Keratinocyte (primary cell): ENCODE data around the gene SAMD13. TPM values are rescaled to one million over a fixed set of nuclear protein-coding genes. Genes with fewer than 3 reads are reported as not detected.

Source experiments
- DNase-seq: peaks from one replicate; pipeline ENCODE4 v3.0.0-alpha.2; 2011; ENCODE audit warnings: low read depth, missing footprints, low spot score
- FAIRE-seq: peaks from 2 replicates; lab custom pipeline; 2011; peaks lifted over from hg19 to GRCh38; lab: Jason Lieb, UNC
- H2AFZ ChIP-seq: 2 replicates; pipeline ENCODE4 v1.6.0; 2012; ENCODE audit warnings: low read length, control low read depth, inconsistent platforms; ENCODE audit not compliant: control insufficient read depth
- H3K27ac ChIP-seq: 2 replicates; pipeline ENCODE4 v1.5.1; 2011; ENCODE audit warnings: low read length; ENCODE audit not compliant: control insufficient read depth, insufficient read depth
- H3K27me3 ChIP-seq: 3 replicates; pipeline ENCODE4 v1.6.0; 2011; ENCODE audit warnings: low read length; ENCODE audit not compliant: control insufficient read depth, insufficient read depth; ENCODE audit errors: extremely low read depth
- H3K36me3 ChIP-seq, 2 experiments: 2 replicates in 1 of 2; 3 replicates in 1 of 2; pipeline ENCODE4 v1.5.1; 2011; ENCODE audit warnings: low read length in 2 of 2, mild to moderate bottlenecking in 1 of 2; ENCODE audit not compliant: control insufficient read depth in 2 of 2, insufficient read depth in 2 of 2; ENCODE audit errors: extremely low read depth in 1 of 2
- H3K4me1 ChIP-seq: 3 replicates; pipeline ENCODE4 v1.5.1; 2011; ENCODE audit warnings: low read length; ENCODE audit not compliant: control insufficient read depth, insufficient read depth; ENCODE audit errors: extremely low read depth
- H3K4me2 ChIP-seq: 3 replicates; pipeline ENCODE4 v1.6.0; 2011; ENCODE audit warnings: low read depth, low read length; ENCODE audit not compliant: control insufficient read depth, insufficient read depth; ENCODE audit errors: extremely low read depth
- H3K4me3 ChIP-seq, 3 experiments: fragments of 200-600 bp in 1 of 3; sonication (generic) in 1 of 3; 2 replicates in 2 of 3; 3 replicates in 1 of 3; pipeline ENCODE4 v1.5.1; 2011 to 2016; ENCODE audit warnings: low read length in 3 of 3, mild to moderate bottlenecking in 3 of 3, control low read depth in 2 of 3, inconsistent platforms in 1 of 3, low read depth in 1 of 3, mixed read lengths in 1 of 3, mixed run types in 1 of 3, moderate library complexity in 1 of 3; ENCODE audit not compliant: control insufficient read depth in 2 of 3, insufficient read depth in 2 of 3; ENCODE audit errors: extremely low read depth in 1 of 3
- H3K79me2 ChIP-seq: 2 replicates; pipeline ENCODE4 v1.6.0; 2012; ENCODE audit warnings: low read length; ENCODE audit not compliant: control insufficient read depth, insufficient read depth
- H3K9ac ChIP-seq: 3 replicates; pipeline ENCODE4 v1.6.0; 2011; ENCODE audit warnings: low read length; ENCODE audit not compliant: control insufficient read depth, insufficient read depth; ENCODE audit errors: extremely low read depth
- H3K9me1 ChIP-seq: 3 replicates; pipeline ENCODE4 v1.6.0; 2011; ENCODE audit warnings: low read length; ENCODE audit not compliant: control insufficient read depth, insufficient read depth; ENCODE audit errors: extremely low read depth
- H3K9me3 ChIP-seq: 2 replicates; pipeline ENCODE4 v1.5.1; 2012; ENCODE audit warnings: low read depth, low read length; ENCODE audit not compliant: control insufficient read depth
- H4K20me1 ChIP-seq: 3 replicates; pipeline ENCODE4 v1.6.0; 2011; ENCODE audit warnings: low read length; ENCODE audit not compliant: control insufficient read depth, insufficient read depth; ENCODE audit errors: extremely low read depth
- EZH2 ChIP-seq: IDR thresholded peaks from one replicate; pipeline ENCODE4 v1.6.1; 2012; ENCODE audit warnings: inconsistent platforms, mild to moderate bottlenecking, low read length, moderate library complexity
- dilution Hi-C: fragments of 300-500 bp; cut with MboI; formaldehyde crosslinking; loops from one replicate; pipeline ENCODE4 v1.7.0; 2020; ENCODE audit warnings: low sequenced_read_pairs; ENCODE audit not compliant: extremely low pct_ligation_motif_present
- polyA plus RNA-seq, 5 experiments: library from polyadenylated mRNA; depleted of rRNA in 3 of 5; stranded (reverse) in 3 of 5; stranded (forward) in 1 of 5; unstranded in 1 of 5; fragments of >200 nt; gene quantifications; 1 replicate in 1 of 5; 2 replicates in 3 of 5; 3 replicates in 1 of 5; pipeline versions ENCODE4 v1.2.1 to v1.2.3, GENCODE V29; 2011 to 2012; ENCODE audit warnings: missing spikeins in 2 of 5, low read depth in 1 of 5, low replicate concordance in 1 of 5
- TF ChIP-seq, protein P1 (sequence below), 3 experiments: IDR thresholded peaks in 1 of 3; conservative IDR thresholded peaks in 1 of 3; optimal IDR thresholded peaks in 1 of 3; 2 replicates in 2 of 3; 3 replicates in 1 of 3; pipeline versions ENCODE3 to v1.5.1; 2011; ENCODE audit warnings: low read length in 3 of 3, mild to moderate bottlenecking in 3 of 3, moderate library complexity in 2 of 3, control low read depth in 1 of 3, inconsistent platforms in 1 of 3; ENCODE audit not compliant: insufficient read depth in 2 of 3; ENCODE audit errors: extremely low read depth in 1 of 3

The SAMD13 gene
- polyA plus RNA-seq, 1 donor (not counting 4 experiments of a cell fraction or from before 2014, with no cell fraction given): 0.75 TPM

DNA sequence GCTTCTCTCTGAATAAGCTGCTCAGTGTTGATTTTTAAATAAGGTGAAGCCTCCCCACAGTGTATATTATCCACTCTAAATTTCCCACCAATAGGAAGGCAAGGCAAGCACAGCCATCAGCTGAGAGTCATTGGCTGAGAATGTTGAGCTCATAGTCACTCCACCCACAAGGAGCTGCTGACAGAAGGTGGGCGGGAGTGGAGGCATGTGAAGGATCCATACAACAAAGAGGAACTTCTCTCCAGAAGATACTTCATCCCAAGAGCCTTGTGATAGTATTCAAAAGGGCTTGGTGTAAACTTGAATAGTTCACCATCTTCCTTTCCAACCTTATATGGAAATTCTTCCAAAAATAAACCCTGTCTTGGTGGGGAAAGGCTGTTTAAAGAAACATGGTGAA is 42.8 kb downstream of the SAMD13 start:
- Histone ChIP-seq H3K36me3 (no peaks in the 10 kb centered on the region), H3K4me1 (no peaks in the 10 kb centered on the region), H3K27me3 (no peaks in the 10 kb centered on the region), H3K9me3 (no peaks in the 10 kb centered on the region), H3K27ac (no peak overlapping the region), H3K4me3 (no peak overlapping the region), H3K4me2 (no peak overlapping the region), H3K79me2 (no peaks in the 10 kb centered on the region), H3K9me1 (no peaks in the 10 kb centered on the region), H3K9ac (no peak overlapping the region), H4K20me1 (no peaks in the 10 kb centered on the region), H2AFZ (no peak overlapping the region)
- dilution Hi-C loops: no loop called here
- FAIRE-seq (no peak), DNase-seq (no peak)
- TF ChIP-seq, protein P1, sequence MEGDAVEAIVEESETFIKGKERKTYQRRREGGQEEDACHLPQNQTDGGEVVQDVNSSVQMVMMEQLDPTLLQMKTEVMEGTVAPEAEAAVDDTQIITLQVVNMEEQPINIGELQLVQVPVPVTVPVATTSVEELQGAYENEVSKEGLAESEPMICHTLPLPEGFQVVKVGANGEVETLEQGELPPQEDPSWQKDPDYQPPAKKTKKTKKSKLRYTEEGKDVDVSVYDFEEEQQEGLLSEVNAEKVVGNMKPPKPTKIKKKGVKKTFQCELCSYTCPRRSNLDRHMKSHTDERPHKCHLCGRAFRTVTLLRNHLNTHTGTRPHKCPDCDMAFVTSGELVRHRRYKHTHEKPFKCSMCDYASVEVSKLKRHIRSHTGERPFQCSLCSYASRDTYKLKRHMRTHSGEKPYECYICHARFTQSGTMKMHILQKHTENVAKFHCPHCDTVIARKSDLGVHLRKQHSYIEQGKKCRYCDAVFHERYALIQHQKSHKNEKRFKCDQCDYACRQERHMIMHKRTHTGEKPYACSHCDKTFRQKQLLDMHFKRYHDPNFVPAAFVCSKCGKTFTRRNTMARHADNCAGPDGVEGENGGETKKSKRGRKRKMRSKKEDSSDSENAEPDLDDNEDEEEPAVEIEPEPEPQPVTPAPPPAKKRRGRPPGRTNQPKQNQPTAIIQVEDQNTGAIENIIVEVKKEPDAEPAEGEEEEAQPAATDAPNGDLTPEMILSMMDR (optimal IDR thresholded peaks at IDR 0.05 in 1 of 3, IDR thresholded peaks at IDR 0.05 in 1 of 3, conservative IDR thresholded peaks at IDR 0.05 in 1 of 3; ENCODE audit: extremely low read depth in 1 of 3, insufficient read depth in 2 of 3, low read length in 3 of 3): no peak
- TF ChIP-seq EZH2: no peak

- Histone ChIP-seq H3K9me3 (no peaks in the 10 kb centered on the region), H3K4me2 (no peak overlapping the region), H3K36me3 (no peaks in the 10 kb centered on the region), H3K9ac (no peak overlapping the region), H3K79me2 (no peaks in the 10 kb centered on the region), H3K9me1 (no peaks in the 10 kb centered on the region), H3K27ac (no peak overlapping the region), H3K4me3 (no peak overlapping the region), H4K20me1 (no peaks in the 10 kb centered on the region), H3K27me3 (no peaks in the 10 kb centered on the region), H3K4me1 (no peaks in the 10 kb centered on the region), H2AFZ (no peak overlapping the region)
- DNase-seq (no peak), FAIRE-seq (no peak)
- no peak for TF ChIP-seq EZH2
- TF ChIP-seq, protein P1 (optimal IDR thresholded peaks at IDR 0.05 in 1 of 3, IDR thresholded peaks at IDR 0.05 in 1 of 3, conservative IDR thresholded peaks at IDR 0.05 in 1 of 3; ENCODE audit: extremely low read depth in 1 of 3, insufficient read depth in 2 of 3, low read length in 3 of 3): no peak
- dilution Hi-C loops: no loop called here
Observed at GRCh38 chr1:84345220-84345619, 43.7 kb downstream of the SAMD13 start.
